Thyroid gland (tissue), 4 donors: ENCODE results near the gene BBS9. TPM values are rescaled to one million over a fixed set of nuclear protein-coding genes. Genes with fewer than 3 reads are reported as not detected.

ENCODE experiments used
- DNase-seq, 2 donors: peaks; one replicate each; pipeline ENCODE4 v3.0.0-alpha.2; 2019
- H3K27ac ChIP-seq, 3 donors: fragments of 200-600 bp; sonication (generic); 1 replicate in 2 of 3; 2 replicates in 1 of 3; pipeline ENCODE4 v1.5.1; 2016 to 2019; ENCODE audit warnings: mild to moderate bottlenecking in 1 of 3, moderate library complexity in 1 of 3
- H3K27me3 ChIP-seq: fragments of 200-600 bp; sonication (generic); one replicate; pipeline ENCODE4 v1.5.1; 2019
- H3K36me3 ChIP-seq, 2 donors: fragments of 200-600 bp; sonication (generic); one replicate each; pipeline ENCODE4 v1.5.1; 2016 to 2019
- H3K4me1 ChIP-seq, 2 donors: fragments of 200-600 bp; sonication (generic); one replicate each; pipeline ENCODE4 v1.5.1; 2017 to 2019
- H3K4me3 ChIP-seq, 3 donors: fragments of 200-600 bp; sonication (generic); replicated peaks in 1 of 3; 1 replicate in 2 of 3; 2 replicates in 1 of 3; pipeline ENCODE4 v1.5.1; 2016; ENCODE audit warnings: mild to moderate bottlenecking in 1 of 3
- H3K9me3 ChIP-seq: fragments of 200-600 bp; sonication (generic); one replicate; pipeline ENCODE4 v1.5.1; 2017
- CTCF ChIP-seq, 6 experiments: fragments of 200-600 bp in 3 of 6; fragments of 450-650 bp in 3 of 6; sonication (generic) in 3 of 6; IDR thresholded peaks; one replicate each; pipeline ENCODE4 v1.5.1; 2016 to 2019; ENCODE audit warnings: antibody characterized with exemption in 6 of 6, mild to moderate bottlenecking in 2 of 6, inconsistent platforms in 1 of 6, moderate library complexity in 1 of 6
- POLR2A ChIP-seq, 2 donors: fragments of 450-650 bp; IDR thresholded peaks; one replicate each; pipeline ENCODE4 v1.6.1; 2017; ENCODE audit warnings: antibody characterized with exemption in 2 of 2, mild to moderate bottlenecking in 2 of 2, moderate library complexity in 1 of 2
- WGBS, 2 donors: methylation state at CpG; one replicate each; pipeline ENCODE4 v1.1.5; 2017; 5-methylcytosine and 5-hydroxymethylcytosine counted together
- intact Hi-C: fragments of 100-400 bp; cut with DNase I; formaldehyde crosslinking; loops from one replicate; pipeline ENCODE4 v1.15.1; 2023
- total RNA-seq, 4 donors: library from RNA; depleted of rRNA; stranded (reverse); fragments of >200 nt; gene quantifications; one replicate each; pipeline ENCODE4 v1.2.3, GENCODE V29; 2016

BBS9 gene
- total RNA-seq, 4 donors from 2014 or later: 59.2 to 84.8 (median 73.1) TPM

DNA sequence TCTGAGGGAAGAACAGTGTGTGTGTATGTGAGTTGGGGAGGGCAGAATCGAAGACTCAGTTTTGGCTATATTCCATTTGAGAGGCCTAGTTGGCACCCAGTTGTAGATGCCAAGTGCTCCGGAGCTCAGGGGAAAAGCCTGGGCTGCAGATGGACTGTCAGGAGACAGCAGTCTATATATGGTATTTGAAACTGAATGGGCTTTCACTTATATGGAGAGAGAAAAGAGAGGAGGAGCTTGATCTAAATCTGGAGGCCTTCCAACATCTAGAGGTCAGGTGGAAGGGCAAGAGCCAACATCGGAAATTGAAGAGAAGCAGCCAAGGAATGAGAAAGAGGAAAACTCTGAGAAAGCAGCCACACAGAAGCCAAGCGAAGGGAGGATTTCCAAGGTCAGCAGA, 425.2 kb downstream of the BBS9 start:
- no peak overlapping the region for H3K27ac ChIP-seq
- H3K27me3 ChIP-seq: no peaks in the 10 kb centered on the region
- no peak overlapping the region for H3K4me3 ChIP-seq
- TF ChIP-seq POLR2A (IDR thresholded peaks at IDR 0.05): no peak
- no peak for TF ChIP-seq CTCF (IDR thresholded peaks at IDR 0.05)
- H3K4me1 ChIP-seq: no peaks in the 10 kb centered on the region
- DNase-seq: no peak
- no peaks in the 10 kb centered on the region for H3K36me3 ChIP-seq
- no peaks in the 10 kb centered on the region for H3K9me3 ChIP-seq
- intact Hi-C loops: no loop called here
- WGBS, 2 donors: 79% methylated on average over 4 of the region's 4 CpGs

DNA sequence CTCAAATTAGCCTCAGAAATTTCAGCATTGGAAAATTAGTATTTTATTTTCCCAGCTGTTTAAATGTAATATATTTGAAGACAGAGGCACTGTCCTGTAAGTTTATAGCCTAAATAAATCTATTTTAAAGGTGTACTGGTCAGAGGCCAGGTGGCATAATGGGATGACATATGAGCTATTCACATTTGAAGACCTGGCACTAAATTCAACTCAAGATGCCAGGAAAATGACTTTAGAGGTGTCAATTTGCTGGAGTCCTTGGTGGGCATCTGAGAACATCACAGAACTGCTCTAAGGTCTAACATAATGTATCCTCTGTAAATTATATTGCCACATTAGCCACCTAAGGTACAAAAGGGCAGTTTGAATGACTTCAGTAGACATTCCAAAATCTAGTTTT, 427.1 kb downstream of the BBS9 start:
- H3K27ac ChIP-seq: no peak overlapping the region
- no peak overlapping the region for H3K4me3 ChIP-seq
- intact Hi-C loops: no loop called here
- no peaks in the 10 kb centered on the region for H3K4me1 ChIP-seq
- no peaks in the 10 kb centered on the region for H3K9me3 ChIP-seq
- no peaks in the 10 kb centered on the region for H3K36me3 ChIP-seq
- TF ChIP-seq CTCF (IDR thresholded peaks at IDR 0.05) (no peak), POLR2A (IDR thresholded peaks at IDR 0.05) (no peak)
- no peak for DNase-seq
- no peaks in the 10 kb centered on the region for H3K27me3 ChIP-seq

GRCh38 chr7:33558549-33559323, 429.4 kb downstream of the BBS9 start:
- H3K36me3 ChIP-seq: no peaks in the 10 kb centered on the region
- H3K27ac ChIP-seq: no peak overlapping the region
- intact Hi-C loops: no loop called here
- no peak for DNase-seq
- TF ChIP-seq CTCF (IDR thresholded peaks at IDR 0.05): no peak
- TF ChIP-seq POLR2A (IDR thresholded peaks at IDR 0.05): no peak
- H3K9me3 ChIP-seq: no peaks in the 10 kb centered on the region
- 95% methylated on average over 6 of the region's 6 CpGs for WGBS, 2 donors
- H3K4me3 ChIP-seq: no peak overlapping the region
- no peaks in the 10 kb centered on the region for H3K4me1 ChIP-seq
- H3K27me3 ChIP-seq: no peaks in the 10 kb centered on the region

- no peaks in the 10 kb centered on the region for H3K27me3 ChIP-seq
- H3K27ac ChIP-seq: no peak overlapping the region
- TF ChIP-seq CTCF (IDR thresholded peaks at IDR 0.05) (no peak), POLR2A (IDR thresholded peaks at IDR 0.05) (no peak)
- 82 to 83% methylated on average over 6 of the region's 6 CpGs for WGBS, 2 donors
- no peak overlapping the region for H3K4me3 ChIP-seq
- H3K4me1 ChIP-seq: no peaks in the 10 kb centered on the region
- no peak for DNase-seq
- intact Hi-C loops: no loop called here
- H3K36me3 ChIP-seq: no peaks in the 10 kb centered on the region
- H3K9me3 ChIP-seq: no peaks in the 10 kb centered on the region
Observed at GRCh38 chr7:33559324-33559710, 430.0 kb downstream of the BBS9 start.

- TF ChIP-seq POLR2A (IDR thresholded peaks at IDR 0.05) (no peak), CTCF (IDR thresholded peaks at IDR 0.05) (no peak)
Observed at GRCh38 chr7:33562996-33563395, 433.6 kb downstream of the BBS9 start.

More at GRCh38 chr7:33562996-33563395, 433.6 kb downstream of the BBS9 start:
- H3K27ac ChIP-seq: no peak overlapping the region
- H3K4me1 ChIP-seq: no peaks in the 10 kb centered on the region
- H3K9me3 ChIP-seq: no peaks in the 10 kb centered on the region
- H3K4me3 ChIP-seq: no peak overlapping the region
- intact Hi-C loops: no loop called here
- H3K36me3 ChIP-seq: no peaks in the 10 kb centered on the region
- no peak for DNase-seq
- no peaks in the 10 kb centered on the region for H3K27me3 ChIP-seq
